Measurements from ENCODE around the gene CHKA. TPM values are rescaled to one million over a fixed set of nuclear protein-coding genes. Genes with fewer than 3 reads are reported as not detected.

CHKA gene
- total and polyA plus RNA-seq, 2 of the 8 experiments (the other 6 are each of a cell fraction or from before 2014, with no cell fraction given) = 61.2 to 86.6 TPM

- TF ChIP-seq SP1 (IDR thresholded peaks at IDR 0.05; ENCODE audit: low read depth, low read length) (no peak), ZNF274 (IDR thresholded peaks at IDR 0.05; ENCODE audit: borderline replicate concordance, extremely low read depth, low read length) (no peak), TAF7 (optimal IDR thresholded peaks at IDR 0.05; ENCODE audit: borderline replicate concordance, low read depth, low read length) (no peak), CHD7 (IDR thresholded peaks at IDR 0.05; ENCODE audit: insufficient replicate concordance, low read length) (no peak)
These were observed 30.5 kb downstream of the CHKA start (continued) for GRCh38 chr11:68090706-68091105.

All from H1 (cell line).